GM12878 (cell line): Measurements from ENCODE around the gene RAPGEF3. TPM values are rescaled to one million over a fixed set of nuclear protein-coding genes. Genes with fewer than 3 reads are reported as not detected.

Source experiments
- ATAC-seq: fragments of 200-7000 bp; cut with Tn5 transposase; 3 replicates; pipeline ENCODE4 v1.9.1; 2020; ENCODE audit warnings: mild to moderate bottlenecking, moderate library complexity
- BruUV-seq: library from RNA; stranded (reverse); fragments of 400-500 nt; replicated peaks from 2 replicates; lab custom pipeline; 2021; lab: Mats Ljungman, UMichigan
- CTCF ChIA-PET: fragments of 300-600 bp; sonication (Branson Sonifier 250); formaldehyde crosslinking; extraction: SDS; loops from one replicate; lab custom pipeline; 2021; ENCODE audit warnings: inconsistent platforms; lab: Yijun Ruan, JAX
- POLR2A ChIA-PET: fragments of 350-600 bp; formaldehyde crosslinking; extraction: SDS; loops from one replicate; lab custom pipeline; 2021; ENCODE audit warnings: inconsistent platforms; lab: Charles Lee
- RAD21 ChIA-PET: fragments of 300-600 bp; sonication (Branson Sonifier 250); formaldehyde crosslinking; loops from one replicate; lab custom pipeline; 2023; ENCODE audit warnings: antibody characterized with exemption; ENCODE audit not compliant: unreplicated experiment; lab: Charles Lee
- SMC1A ChIA-PET: fragments of 300-600 bp; sonication (Branson Sonifier 250); formaldehyde crosslinking; loops from one replicate; lab custom pipeline; 2023; ENCODE audit not compliant: unreplicated experiment, uncharacterized antibody; lab: Charles Lee
- DNase-seq: peaks from one replicate; pipeline ENCODE4 v3.0.0-alpha.2; 2011; ENCODE audit warnings: low read depth, low spot score
- FAIRE-seq: peaks from 3 replicates; lab custom pipeline; 2011; peaks lifted over from hg19 to GRCh38; lab: Jason Lieb, UNC
- H2AFZ ChIP-seq: 2 replicates; pipeline ENCODE4 v1.6.0; 2011; ENCODE audit warnings: low read depth, low read length, control low read depth; ENCODE audit not compliant: control insufficient read depth
- H3K27ac ChIP-seq: 2 replicates; pipeline ENCODE4 v1.5.1; 2011; ENCODE audit warnings: control low read depth; ENCODE audit not compliant: control insufficient read depth, insufficient read depth
- H3K27me3 ChIP-seq, 2 experiments: replicated peaks in 1 of 2; 2 replicates each; pipeline versions ENCODE4 v1.6.0 to v1.6.1; 2011; ENCODE audit warnings: low read length in 1 of 2; ENCODE audit not compliant: control insufficient read depth in 2 of 2, insufficient read depth in 2 of 2
- H3K36me3 ChIP-seq, 2 experiments: 2 replicates each; pipeline ENCODE4 v1.5.1; 2011; ENCODE audit warnings: low read length in 1 of 2; ENCODE audit not compliant: control insufficient read depth in 2 of 2, insufficient read depth in 2 of 2
- H3K4me1 ChIP-seq: 2 replicates; pipeline ENCODE4 v1.6.1; 2011; ENCODE audit warnings: mild to moderate bottlenecking, low read length, moderate library complexity, mixed read lengths; ENCODE audit not compliant: control insufficient read depth, insufficient read depth
- H3K4me2 ChIP-seq: 2 replicates; pipeline ENCODE4 v1.6.0; 2011; ENCODE audit warnings: control low read depth; ENCODE audit not compliant: control insufficient read depth, insufficient read depth
- H3K4me3 ChIP-seq: fragments of 200-600 bp; sonication (generic); 2 replicates; pipeline ENCODE4 v1.5.1; 2016
- H3K79me2 ChIP-seq: 2 replicates; pipeline ENCODE4 v1.6.0; 2011; ENCODE audit warnings: low read length; ENCODE audit not compliant: control insufficient read depth, insufficient read depth
- H3K9ac ChIP-seq: 2 replicates; pipeline ENCODE4 v1.8.0; 2011; ENCODE audit warnings: low read length, control low read depth, mixed read lengths; ENCODE audit not compliant: control insufficient read depth, insufficient read depth
- H3K9me3 ChIP-seq: replicated peaks from 3 replicates; pipeline ENCODE4 v1.5.1; 2011; ENCODE audit warnings: mild to moderate bottlenecking, low read length; ENCODE audit not compliant: control insufficient read depth, insufficient read depth
- H4K20me1 ChIP-seq: 2 replicates; pipeline ENCODE4 v1.6.0; 2011; ENCODE audit not compliant: control insufficient read depth, insufficient read depth
- BCLAF1 ChIP-seq: fragments of 450-650 bp; IDR thresholded peaks from 2 replicates; pipeline ENCODE4 v1.6.1; 2017; ENCODE audit warnings: antibody characterized with exemption, mild to moderate bottlenecking, moderate library complexity
- BHLHE40 ChIP-seq, 2 experiments: fragments of 450-650 bp in 1 of 2; IDR thresholded peaks; 2 replicates each; pipeline ENCODE4 v1.6.1; 2011 to 2017; ENCODE audit warnings: low read depth in 2 of 2, borderline replicate concordance in 1 of 2, improper control_type of control experiment in 1 of 2, low read length in 1 of 2, mild to moderate bottlenecking in 1 of 2
- CHD4 ChIP-seq: fragments of 200-600 bp; sonication (generic); IDR thresholded peaks from 2 replicates; pipeline ENCODE4 v1.6.1; 2016; ENCODE audit warnings: mild to moderate bottlenecking
- EED ChIP-seq: sonication (generic); IDR thresholded peaks from 2 replicates; pipeline ENCODE4 v1.6.1; 2016; ENCODE audit warnings: antibody characterized with exemption, low read depth
- IKZF1 ChIP-seq: fragments of 450-650 bp; conservative IDR thresholded peaks from 2 replicates; pipeline ENCODE4 v1.6.1; 2017; ENCODE audit warnings: antibody characterized with exemption, mild to moderate bottlenecking
- IKZF2 ChIP-seq, 2 experiments: fragments of 450-650 bp; IDR thresholded peaks; 2 replicates each; pipeline ENCODE4 v1.6.1; 2017; ENCODE audit warnings: mild to moderate bottlenecking in 2 of 2, moderate library complexity in 2 of 2
- KDM1A ChIP-seq: fragments of 200-600 bp; sonication (generic); IDR thresholded peaks from 2 replicates; pipeline ENCODE4 v1.6.1; 2016; ENCODE audit warnings: borderline replicate concordance
- MTA3 ChIP-seq: IDR thresholded peaks from 2 replicates; pipeline ENCODE4 v1.6.1; 2012; ENCODE audit warnings: low read length, inconsistent platforms, borderline replicate concordance
- MYC ChIP-seq: IDR thresholded peaks from 2 replicates; pipeline ENCODE4 v1.6.1; 2011; ENCODE audit warnings: mild to moderate bottlenecking, low read length, moderate library complexity, inconsistent platforms; ENCODE audit not compliant: insufficient read depth, insufficient replicate concordance, insufficient read length, severe bottlenecking
- NFIC ChIP-seq: IDR thresholded peaks from 2 replicates; pipeline ENCODE4 v1.6.1; 2012; ENCODE audit warnings: low read depth, mild to moderate bottlenecking, inconsistent platforms, low read length, moderate library complexity
- NR2F1 ChIP-seq: fragments of 450-650 bp; conservative IDR thresholded peaks from 2 replicates; pipeline ENCODE4 v1.6.1; 2017; ENCODE audit warnings: mild to moderate bottlenecking
- PAX5 ChIP-seq: IDR thresholded peaks from 2 replicates; pipeline ENCODE4 v1.6.1; 2011; ENCODE audit warnings: low read depth, low read length, borderline replicate concordance
- PBX3 ChIP-seq: IDR thresholded peaks from 2 replicates; pipeline ENCODE4 v1.6.1; 2011; ENCODE audit warnings: mild to moderate bottlenecking, low read depth, low read length, moderate library complexity; ENCODE audit not compliant: insufficient replicate concordance
- RB1 ChIP-seq: fragments of 450-650 bp; formaldehyde crosslinking; IDR thresholded peaks from 2 replicates; pipeline ENCODE4 v1.6.1; 2017; ENCODE audit warnings: mild to moderate bottlenecking, borderline replicate concordance
- RUNX3 ChIP-seq: IDR thresholded peaks from 2 replicates; pipeline ENCODE4 v1.6.1; 2012; ENCODE audit warnings: low read length, inconsistent platforms
- TCF12 ChIP-seq: IDR thresholded peaks from 2 replicates; pipeline ENCODE4 v1.6.1; 2011; ENCODE audit warnings: low read depth, mild to moderate bottlenecking, low read length
- TCF3 ChIP-seq: IDR thresholded peaks from 2 replicates; pipeline ENCODE4 v1.6.1; 2012; ENCODE audit warnings: low read depth, mild to moderate bottlenecking, low read length, borderline replicate concordance; ENCODE audit not compliant: insufficient read depth
- TCF7 ChIP-seq: IDR thresholded peaks from 2 replicates; pipeline ENCODE4 v1.6.1; 2014; ENCODE audit warnings: antibody characterized with exemption, borderline replicate concordance
- ZNF384 ChIP-seq: IDR thresholded peaks from 2 replicates; pipeline ENCODE4 v1.6.1; 2012; ENCODE audit warnings: low read depth, mild to moderate bottlenecking, low read length, improper control_type of control experiment, borderline replicate concordance
- WGBS: methylation state at CpG from one replicate; pipeline ENCODE4 v1.1.6; 2016; ENCODE audit warnings: low lambda C conversion rate; ENCODE audit not compliant: insufficient replicate concordance, insufficient coverage; ENCODE audit errors: missing lambda C conversion rate; 5-methylcytosine and 5-hydroxymethylcytosine counted together
- in situ Hi-C: fragments of 300-500 bp; cut with MboI; formaldehyde crosslinking; loops from 9 replicates; pipeline ENCODE4 v1.14.3; 2018; ENCODE audit warnings: mixed read lengths
- intact Hi-C: fragments of 100-400 bp; cut with micrococcal nuclease; formaldehyde crosslinking; loops from one replicate; pipeline ENCODE4 v1.14.2; 2022; ENCODE audit not compliant: unreplicated experiment
- polyA plus RNA-seq, 11 experiments: library from polyadenylated mRNA; depleted of rRNA in 4 of 11; unstranded in 6 of 11; stranded (reverse) in 5 of 11; fragments of >200 nt; fragmentation: Nextera tagmentation in 4 of 11; fragmentation: Illumina TruSeq in 1 of 11; extraction: Ambion mirVana in 4 of 11; extraction: Trizol in 1 of 11; gene quantifications; 1 replicate in 1 of 11; 2 replicates in 10 of 11; pipeline versions ENCODE4 v1.2.1 to v1.2.3, GENCODE V29; 2011 to 2016; ENCODE audit warnings: inconsistent platforms in 2 of 11, missing spikeins in 2 of 11, low read depth in 1 of 11
- total RNA-seq, 4 experiments: library from RNA; depleted of rRNA in 3 of 4; stranded (reverse); fragments of >200 nt in 3 of 4; fragmentation: Illumina TruSeq in 1 of 4; extraction: Trizol in 1 of 4; gene quantifications; 2 replicates each; pipeline versions ENCODE4 v1.2.1 to v1.2.3, GENCODE V29; 2013 to 2021
- TF ChIP-seq, protein P1 (sequence below): IDR thresholded peaks from 2 replicates; pipeline ENCODE4 v1.6.1; 2012; ENCODE audit warnings: low read depth, low read length, improper control_type of control experiment

The RAPGEF3 gene
- total and polyA plus RNA-seq, 10 of the 15 experiments (the other 5 are each of a cell fraction or from before 2014, with no cell fraction given), result 0.02 to 0.92 (median 0.31) TPM; not detected in 2

DNA sequence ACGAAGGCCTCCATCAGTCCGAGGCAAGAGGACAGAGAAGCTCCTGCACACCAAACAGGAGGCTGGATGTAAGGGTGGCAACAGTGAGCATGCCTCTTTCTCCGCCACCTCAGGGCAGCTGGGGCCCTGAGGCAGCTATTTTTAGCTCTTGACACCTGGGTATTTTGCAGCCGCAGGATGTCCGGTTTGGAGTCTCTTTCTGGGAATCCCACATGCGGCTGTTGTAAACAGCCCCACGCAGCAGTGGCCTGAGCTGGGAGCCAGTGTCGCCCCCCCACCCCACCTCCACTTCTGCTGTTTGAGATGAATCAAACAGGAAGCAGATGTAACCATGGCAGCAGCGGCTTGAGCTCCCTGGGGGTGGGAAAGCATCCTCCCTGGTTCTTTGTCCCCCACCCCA is 49.4 kb upstream of the RAPGEF3 start:
- Histone ChIP-seq H2AFZ (no peak overlapping the region), H3K9ac (no peak overlapping the region), H3K9me3 (no peaks in the 10 kb centered on the region), H3K36me3 (no peaks in the 10 kb centered on the region; a peak in 1 of 4 replicates), H3K27me3 (no peaks in the 10 kb centered on the region; a peak in 2 of 4 replicates), H3K79me2 (peaks cover 15% of the 10 kb centered on the region), H3K4me3 (peak overlapping the region; percentile 34), H4K20me1 (no peaks in the 10 kb centered on the region), H3K4me2 (peak overlapping the region; percentile 67), H3K4me1 (peaks cover 62% of the 10 kb centered on the region), H3K27ac (0 out of 2 replicates have a peak overlapping the region, but pooled peaks have one; percentile 35)
- no TSS peak for BruUV-seq
- DNase-seq, result peak; percentile 43
- WGBS, result 9% methylated on average over 9 of the region's 9 CpGs
- FAIRE-seq, result no peak
- intact Hi-C loops (no loop called here), in situ Hi-C loops (no loop called here)
- CTCF ChIA-PET, result interaction anchor here (0.6 to 8.8 kb wide), 16 partner anchors 10 to 1046 kb away, joined by 3 to 85 read pairs (median 4); no protein-coding TSS in a partner anchor
- peak; percentile 38 for ATAC-seq
- POLR2A ChIA-PET, result interaction anchor here (0.9 to 2.3 kb wide), 7 partner anchors 20 to 588 kb away, joined by 3 to 11 read pairs (median 3); no protein-coding TSS in a partner anchor
- RAD21 ChIA-PET, result interaction anchor here (1.0 to 9.0 kb wide), 8 partner anchors 10 to 79 kb away, joined by 3 to 202 read pairs (median 5); partner anchors contain the start of gene HDAC7
- SMC1A ChIA-PET, result interaction anchor here (0.6 to 3.1 kb wide), 16 partner anchors 9 to 602 kb away, joined by 3 to 14 read pairs (median 4); no protein-coding TSS in a partner anchor
- TF ChIP-seq MYC (no peak), RUNX3 (peak; percentile 72), ZNF384 (no peak), IKZF2 (IDR thresholded peaks at IDR 0.05) (peak; percentile 59 to 70; a peak in 3 of 4 replicates), NFIC (peak; percentile 51; the same call in 1 of the 2 replicates), EED (peak; percentile 61; the same call in 1 of the 2 replicates), TCF7 (no peak), PAX5 (no peak), TCF12 (0 out of 2 replicates have a peak, but pooled peaks have one; percentile 36), BHLHE40 (IDR thresholded peaks at IDR 0.05; ENCODE audit: borderline replicate concordance in 1 of 2, low read depth in 2 of 2, low read length in 1 of 2) (0 out of 4 replicates have a peak, but pooled peaks of 1 of the 2 experiments have one; percentile 16), PBX3 (no peak), MTA3 (peak; percentile 73; the same call in 1 of the 2 replicates), RB1 (no peak), IKZF1 (peak; percentile 79), NR2F1 (no peak), KDM1A (no peak), TCF3 (peak; percentile 47; the same call in 1 of the 2 replicates), CHD4 (no peak), BCLAF1 (no peak)
- TF ChIP-seq, protein P1, sequence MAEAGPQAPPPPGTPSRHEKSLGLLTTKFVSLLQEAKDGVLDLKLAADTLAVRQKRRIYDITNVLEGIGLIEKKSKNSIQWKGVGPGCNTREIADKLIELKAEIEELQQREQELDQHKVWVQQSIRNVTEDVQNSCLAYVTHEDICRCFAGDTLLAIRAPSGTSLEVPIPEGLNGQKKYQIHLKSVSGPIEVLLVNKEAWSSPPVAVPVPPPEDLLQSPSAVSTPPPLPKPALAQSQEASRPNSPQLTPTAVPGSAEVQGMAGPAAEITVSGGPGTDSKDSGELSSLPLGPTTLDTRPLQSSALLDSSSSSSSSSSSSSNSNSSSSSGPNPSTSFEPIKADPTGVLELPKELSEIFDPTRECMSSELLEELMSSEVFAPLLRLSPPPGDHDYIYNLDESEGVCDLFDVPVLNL, result no peak
